GM21423 (cell line): ENCODE results near the gene SERPIND1.

ENCODE experiments used
- ATAC-seq: cut with Tn5 transposase; IDR thresholded peaks from one replicate; pipeline ENCODE4 v1.9.1; 2021; ENCODE audit warnings: mild to moderate bottlenecking, moderate library complexity; ENCODE audit not compliant: unreplicated experiment

The SERPIND1 gene

DNA sequence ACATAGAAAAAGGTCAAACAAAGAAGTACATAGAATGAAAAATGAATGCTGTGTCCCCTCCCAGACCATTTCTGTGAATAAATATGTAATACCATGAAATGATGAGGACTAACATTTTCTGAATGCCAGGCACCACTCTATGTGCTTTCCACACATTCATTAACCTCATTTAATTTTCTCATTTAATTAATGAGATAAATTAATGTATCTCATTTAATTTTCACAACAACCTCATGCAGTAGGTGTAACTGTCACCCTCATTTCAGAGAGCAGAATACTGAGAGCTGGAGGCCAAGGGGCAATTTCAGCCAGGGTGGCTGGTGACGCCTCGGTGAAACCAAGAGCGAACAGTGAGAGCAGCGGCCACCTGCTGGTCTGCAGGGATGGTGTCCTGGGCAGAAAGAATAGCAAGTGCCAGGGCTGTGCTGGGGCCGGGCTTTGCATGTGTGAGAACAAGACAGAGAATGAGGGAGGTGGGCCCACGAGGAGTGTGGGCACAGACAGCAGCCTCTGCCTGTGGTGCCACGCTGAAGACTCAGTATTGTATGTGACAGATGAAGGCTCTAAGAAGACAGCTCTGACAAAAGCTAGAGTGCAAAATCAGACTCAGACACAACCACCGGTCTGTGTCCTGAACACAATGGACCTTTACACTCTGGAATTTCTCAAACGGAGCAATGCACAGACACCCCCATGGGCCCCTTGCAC lies 1.8 kb upstream of the SERPIND1 start:
- ATAC-seq = no peak

DNA sequence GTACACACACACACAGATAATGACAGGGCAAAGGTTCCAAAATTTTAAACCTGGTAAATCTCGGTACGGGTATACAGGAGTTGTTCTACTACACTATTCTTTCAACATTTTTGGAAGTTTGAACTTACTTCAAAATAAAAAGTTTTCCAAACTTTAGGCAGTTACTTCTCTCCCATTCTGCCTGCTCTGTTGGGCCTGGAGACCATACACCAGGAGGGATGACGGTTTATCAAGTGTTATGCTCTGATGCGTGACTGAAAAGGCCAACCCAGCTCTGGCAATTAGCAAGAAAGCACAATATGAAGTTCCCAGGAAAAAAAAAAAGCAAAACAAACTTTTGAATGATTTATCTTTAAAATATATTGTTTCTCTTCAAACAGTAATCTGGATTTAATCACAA lies 969 bp downstream of the SERPIND1 start:
- no peak for ATAC-seq

DNA sequence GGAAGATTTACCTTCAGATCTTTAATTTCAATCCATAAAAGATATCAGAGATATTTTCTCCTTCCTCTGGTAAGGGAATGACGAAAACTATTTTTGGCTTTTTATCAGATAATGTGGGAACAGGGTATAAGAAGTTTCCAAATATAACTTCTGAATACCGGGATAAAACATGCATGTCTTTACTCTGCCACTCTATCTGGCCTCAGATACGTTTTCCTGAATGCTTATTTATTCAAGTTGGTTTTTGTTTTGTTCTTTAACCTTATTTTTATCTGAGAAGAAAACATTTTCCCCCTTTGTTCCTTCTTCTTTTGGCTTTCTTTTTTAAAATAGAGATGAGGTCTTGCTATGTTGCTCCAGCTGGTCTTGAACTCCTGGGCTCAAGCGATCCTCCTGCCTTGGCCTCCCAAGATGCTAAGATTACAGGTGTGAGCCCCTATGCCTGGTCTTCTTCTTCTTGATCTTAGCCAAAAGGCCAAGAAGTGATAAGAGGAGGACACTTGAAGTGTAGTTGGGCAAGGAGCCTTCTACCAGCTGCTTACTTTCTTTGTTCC lies 1.5 kb downstream of the SERPIND1 start:
- ATAC-seq = no peak

DNA sequence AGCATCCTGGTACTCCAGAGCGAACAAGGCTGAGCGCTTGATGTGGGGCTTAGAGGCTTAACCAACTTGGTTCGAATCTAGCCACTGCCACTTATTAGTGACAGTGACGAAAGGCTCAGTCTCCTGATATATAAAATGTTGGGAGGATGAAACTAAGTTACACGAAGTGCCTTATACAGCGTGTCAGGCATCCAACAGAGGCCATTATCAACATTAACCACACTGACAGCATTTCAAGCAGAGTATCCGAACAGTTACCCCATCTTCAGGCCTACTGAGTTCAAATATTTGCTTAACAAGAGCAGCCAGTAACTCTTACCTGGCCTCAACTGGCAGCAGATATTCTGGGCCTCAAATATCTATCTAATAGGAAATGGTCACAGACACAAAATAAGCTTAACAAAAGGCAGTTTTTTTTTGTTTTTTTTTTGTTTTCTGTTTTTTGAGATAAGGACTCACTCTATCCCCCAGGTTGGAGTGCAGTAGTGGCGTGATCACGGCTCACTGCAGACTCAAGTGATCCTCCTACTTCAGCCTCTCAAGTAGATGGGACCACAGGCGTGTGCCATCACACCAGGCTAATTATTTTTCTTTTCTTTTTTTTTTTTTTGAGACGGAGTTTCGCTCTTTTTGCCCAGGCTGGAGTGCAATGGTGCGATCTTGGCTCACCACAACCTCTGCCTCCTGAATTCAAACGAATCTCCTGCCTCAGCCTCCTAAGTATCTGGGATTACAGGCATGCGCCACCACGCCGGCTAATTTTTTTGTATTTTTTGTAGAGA lies 2.9 kb downstream of the SERPIND1 start:
- ATAC-seq = no peak

DNA sequence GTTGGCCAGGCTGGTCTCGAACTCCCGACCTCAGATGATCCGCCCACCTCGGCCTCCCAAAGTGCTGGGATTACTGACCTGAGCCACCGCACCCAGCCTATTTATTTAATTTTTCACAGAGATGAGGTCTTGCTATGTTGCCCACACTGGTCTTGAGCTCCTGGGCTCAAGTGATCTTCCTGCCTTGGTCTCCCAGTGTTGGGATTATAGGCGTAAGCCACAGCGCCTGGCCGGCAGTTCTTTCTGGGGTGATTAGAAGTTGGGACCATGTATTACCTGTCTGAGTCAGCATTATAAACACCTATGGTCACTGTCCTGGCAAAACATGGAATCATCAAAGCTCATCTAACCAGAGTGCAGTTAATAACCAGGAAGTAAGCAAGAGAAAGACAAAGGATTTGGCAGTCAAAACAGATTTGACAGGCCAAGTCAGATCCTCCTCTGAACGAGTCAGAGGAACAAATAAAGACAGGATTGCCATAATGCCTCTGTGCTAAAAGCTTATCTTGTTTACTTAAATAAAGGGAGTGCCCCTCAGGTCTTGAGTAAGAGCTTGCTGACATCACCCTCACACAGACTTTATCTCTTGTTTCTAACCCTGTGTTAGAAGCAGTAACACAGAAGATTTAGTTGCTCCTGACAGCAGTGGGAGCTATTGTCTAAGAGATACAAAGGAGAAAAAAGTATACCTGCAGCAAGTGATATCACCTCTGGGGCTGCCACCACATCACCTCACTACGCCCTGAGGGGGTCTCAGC lies 3.7 kb downstream of the SERPIND1 start:
- ATAC-seq = no peak

DNA sequence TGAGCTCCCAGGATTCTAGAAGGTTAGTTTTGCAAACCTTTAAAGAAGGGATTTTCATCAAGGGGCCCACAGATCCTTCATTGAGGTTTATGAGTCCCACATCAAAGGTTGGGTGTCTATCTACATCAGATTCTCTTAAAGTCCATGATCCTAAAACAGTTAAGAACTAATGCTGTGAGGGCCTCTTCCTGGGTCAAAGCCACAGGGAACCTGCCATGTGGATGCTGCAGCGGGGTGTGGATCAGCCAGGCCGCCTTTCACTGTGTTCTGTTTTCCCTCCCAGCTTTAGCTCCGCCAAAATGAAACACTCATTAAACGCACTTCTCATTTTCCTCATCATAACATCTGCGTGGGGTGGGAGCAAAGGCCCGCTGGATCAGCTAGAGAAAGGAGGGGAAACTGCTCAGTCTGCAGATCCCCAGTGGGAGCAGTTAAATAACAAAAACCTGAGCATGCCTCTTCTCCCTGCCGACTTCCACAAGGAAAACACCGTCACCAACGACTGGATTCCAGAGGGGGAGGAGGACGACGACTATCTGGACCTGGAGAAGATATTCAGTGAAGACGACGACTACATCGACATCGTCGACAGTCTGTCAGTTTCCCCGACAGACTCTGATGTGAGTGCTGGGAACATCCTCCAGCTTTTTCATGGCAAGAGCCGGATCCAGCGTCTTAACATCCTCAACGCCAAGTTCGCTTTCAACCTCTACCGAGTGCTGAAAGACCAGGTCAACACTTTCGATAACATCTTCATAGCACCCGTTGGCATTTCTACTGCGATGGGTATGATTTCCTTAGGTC lies 5.3 kb downstream of the SERPIND1 start:
- no peak for ATAC-seq

DNA sequence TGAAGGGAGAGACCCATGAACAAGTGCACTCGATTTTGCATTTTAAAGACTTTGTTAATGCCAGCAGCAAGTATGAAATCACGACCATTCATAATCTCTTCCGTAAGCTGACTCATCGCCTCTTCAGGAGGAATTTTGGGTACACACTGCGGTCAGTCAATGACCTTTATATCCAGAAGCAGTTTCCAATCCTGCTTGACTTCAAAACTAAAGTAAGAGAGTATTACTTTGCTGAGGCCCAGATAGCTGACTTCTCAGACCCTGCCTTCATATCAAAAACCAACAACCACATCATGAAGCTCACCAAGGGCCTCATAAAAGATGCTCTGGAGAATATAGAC lies 5.9 kb downstream of the SERPIND1 start:
- ATAC-seq = no peak

DNA sequence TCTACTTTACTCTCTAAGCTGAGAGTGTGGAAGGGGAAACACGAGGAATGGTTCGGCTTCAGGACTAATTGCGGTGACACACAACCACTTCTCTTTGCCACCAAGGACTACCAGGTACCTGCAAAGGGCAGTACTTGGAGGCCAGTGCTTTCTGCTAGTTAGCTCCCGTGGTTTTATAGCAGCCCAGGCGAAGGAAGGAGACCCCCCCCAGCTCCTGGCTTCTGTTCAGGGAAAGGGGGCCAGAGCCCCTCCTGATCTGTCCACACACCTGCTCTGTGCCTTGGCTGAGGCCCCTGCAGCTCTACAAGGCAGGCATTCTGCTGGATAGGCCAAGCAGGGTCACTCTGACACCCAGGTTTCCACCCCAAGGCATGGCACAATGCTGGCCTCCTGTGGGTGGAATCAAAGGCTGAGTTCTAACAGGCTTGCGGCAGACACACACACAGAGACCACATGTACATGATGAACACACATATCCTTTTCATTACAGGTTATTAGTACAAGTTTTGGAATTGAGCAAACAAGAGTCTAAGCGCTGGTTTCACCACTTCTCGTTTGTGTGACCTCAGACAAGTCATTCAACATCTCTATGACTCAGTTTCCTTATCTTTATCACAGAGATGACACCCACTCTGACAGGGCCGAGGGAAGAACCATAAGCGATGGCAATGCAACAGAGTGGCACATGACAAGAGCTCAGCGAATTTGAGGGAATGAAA lies 7.5 kb downstream of the SERPIND1 start:
- no peak for ATAC-seq

DNA sequence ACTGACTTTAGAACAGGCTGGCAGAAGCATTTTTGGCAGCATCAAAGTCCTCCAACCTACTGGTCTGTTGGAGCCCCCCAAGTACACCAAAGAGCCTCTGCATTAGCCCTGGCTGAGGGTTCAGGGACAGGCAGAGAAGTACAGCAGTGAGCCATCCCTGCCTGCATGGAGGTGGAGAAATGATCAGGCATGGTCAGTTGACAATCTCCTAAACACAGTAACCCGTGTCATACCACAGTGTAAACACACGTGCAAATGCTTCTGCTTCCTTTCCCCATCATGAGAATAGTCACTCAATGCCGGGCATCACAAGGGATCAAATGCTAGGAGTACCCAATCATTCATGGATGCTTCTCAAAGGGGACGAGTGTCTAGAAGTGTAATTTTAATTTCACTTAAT lies 8.2 kb downstream of the SERPIND1 start:
- ATAC-seq = no peak

DNA sequence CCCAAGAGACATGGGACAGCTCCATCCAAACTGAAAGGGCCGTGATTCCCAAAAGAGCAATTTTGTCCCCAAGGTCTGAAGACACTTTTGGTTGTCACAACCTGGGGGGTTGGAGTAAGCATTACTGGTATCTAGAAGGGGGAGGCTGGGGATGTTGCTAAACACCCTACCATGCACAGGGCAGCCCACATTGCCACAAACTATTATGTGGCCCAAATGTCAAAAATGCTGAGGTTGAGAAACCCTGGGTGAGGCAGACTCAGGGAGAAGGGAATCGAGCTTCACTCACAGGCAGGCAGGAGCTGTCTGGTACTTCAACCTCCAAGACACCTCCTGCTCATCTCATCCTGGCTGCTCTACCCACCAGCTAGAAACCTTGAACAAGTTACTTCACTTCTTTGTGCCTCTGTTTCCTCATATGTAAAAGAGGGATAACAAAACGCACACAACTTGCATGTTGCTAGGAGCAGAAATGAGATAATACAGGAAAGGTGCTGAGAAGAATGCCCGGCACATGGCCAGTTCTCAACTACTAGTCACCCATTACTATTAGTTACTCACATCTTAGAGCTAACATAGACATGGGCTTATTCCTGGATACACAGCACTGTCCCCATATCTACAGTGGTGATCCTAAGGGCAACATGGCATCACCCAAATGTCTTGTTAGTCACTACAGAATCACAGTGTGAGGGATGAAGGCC lies 8.8 kb downstream of the SERPIND1 start:
- ATAC-seq = no peak

DNA sequence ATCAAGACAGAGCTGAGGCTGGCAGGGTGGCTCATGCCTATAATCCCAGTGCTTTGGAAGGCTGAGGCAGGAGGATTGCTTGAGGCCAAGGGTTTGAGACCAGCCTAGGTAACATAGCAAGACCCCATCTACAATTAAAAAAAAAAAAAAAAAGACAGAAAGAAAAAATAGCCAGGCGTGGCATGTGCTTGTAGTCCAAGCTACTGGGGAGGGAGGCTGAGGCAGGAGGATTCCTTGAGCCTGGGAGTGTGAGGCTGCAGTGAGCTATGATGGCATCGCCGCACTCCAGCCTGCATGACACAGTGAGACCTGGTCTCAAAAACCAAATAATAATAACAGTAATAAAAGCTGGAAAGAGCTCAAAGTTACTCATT lies 9.4 kb downstream of the SERPIND1 start:
- no peak for ATAC-seq

DNA sequence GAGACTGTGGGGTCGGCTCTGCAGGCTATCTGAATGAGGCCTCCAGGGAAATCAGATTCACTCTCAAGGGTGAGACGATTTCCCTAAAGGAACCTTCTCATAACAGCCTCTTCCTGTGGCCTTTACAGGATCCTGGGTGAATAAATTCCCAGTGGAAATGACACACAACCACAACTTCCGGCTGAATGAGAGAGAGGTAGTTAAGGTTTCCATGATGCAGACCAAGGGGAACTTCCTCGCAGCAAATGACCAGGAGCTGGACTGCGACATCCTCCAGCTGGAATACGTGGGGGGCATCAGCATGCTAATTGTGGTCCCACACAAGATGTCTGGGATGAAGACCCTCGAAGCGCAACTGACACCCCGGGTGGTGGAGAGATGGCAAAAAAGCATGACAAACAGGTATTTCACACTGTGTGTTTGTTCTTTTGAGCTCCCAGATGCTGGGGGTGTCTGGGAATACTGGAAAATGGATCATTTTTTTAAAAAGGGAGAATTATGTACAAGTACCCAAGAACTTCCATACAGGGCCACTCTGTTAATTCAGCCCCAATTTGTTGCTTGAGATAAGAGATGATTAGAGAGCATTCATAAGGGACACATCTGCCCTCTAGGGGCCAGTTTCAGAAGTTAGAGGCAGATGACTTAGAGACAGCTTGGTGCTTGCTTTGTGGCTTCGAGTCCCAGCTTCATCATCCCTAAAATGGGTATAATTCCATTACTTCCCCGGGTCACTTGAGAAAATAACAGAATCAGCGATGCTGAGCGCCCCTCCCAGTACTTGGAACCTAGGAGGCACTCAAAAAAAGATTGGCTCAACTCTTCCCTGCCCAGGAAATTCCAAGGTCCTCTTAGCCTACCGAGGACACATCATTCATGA lies 10.2 kb downstream of the SERPIND1 start:
- ATAC-seq = no peak

DNA sequence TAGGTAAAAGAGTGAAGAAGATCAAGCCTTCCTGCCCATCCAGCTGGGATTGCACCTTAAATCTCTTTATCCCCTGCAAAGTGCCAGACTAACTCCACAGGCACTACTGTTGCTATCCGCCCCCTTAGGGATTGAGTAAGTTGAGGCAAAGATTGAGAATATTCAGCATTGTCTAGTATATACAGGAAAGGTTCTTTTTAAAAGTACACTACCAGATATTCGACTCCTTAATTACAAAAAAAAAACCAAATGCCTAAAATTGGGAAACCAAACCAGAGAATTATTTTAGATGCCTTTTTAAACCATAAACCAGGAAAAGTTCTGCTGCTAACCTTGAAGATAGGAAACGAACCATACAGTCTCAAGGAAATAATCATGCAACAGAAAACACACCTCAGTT lies 11.5 kb downstream of the SERPIND1 start:
- ATAC-seq = no peak

DNA sequence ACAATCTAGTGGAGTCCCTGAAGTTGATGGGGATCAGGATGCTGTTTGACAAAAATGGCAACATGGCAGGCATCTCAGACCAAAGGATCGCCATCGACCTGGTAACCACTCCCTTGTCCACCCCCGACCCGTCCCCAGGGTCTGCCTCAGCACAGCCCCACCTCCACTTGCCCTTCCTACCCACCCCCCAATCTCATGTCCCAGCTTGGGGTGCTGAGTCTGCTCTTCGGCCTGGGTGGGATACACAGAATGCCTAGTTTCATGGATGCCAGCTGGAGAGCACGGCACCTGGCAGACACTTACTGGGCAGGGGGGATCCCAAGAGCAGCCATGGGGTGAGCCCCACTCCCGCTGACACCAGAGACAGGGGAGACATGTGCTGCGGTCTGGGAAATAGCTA lies 12.1 kb downstream of the SERPIND1 start:
- ATAC-seq = no peak

DNA sequence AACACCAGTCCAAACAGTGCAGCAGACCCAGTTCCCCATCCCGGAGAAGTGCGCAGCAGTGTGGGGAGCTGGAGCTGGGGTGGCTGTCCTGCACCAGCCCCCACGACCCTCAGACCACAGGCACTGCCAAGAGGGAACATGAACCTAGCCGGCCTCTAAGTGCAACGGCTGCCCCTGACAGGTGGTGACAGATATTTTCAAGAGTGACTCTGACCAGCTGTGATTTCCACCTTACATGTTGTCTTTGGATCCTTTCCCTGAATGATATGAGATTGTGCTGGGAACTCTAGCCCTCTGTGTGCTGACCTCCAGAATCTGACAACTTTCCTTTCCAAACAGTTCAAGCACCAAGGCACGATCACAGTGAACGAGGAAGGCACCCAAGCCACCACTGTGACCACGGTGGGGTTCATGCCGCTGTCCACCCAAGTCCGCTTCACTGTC lies 12.6 kb downstream of the SERPIND1 start:
- ATAC-seq = no peak

DNA sequence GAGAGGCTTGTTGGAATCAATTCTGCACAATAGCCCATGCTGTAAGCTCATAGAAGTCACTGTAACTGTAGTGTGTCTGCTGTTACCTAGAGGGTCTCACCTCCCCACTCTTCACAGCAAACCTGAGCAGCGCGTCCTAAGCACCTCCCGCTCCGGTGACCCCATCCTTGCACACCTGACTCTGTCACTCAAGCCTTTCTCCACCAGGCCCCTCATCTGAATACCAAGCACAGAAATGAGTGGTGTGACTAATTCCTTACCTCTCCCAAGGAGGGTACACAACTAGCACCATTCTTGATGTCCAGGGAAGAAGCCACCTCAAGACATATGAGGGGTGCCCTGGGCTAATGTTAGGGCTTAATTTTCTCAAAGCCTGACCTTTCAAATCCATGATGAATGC lies 13.3 kb downstream of the SERPIND1 start:
- no peak for ATAC-seq

DNA sequence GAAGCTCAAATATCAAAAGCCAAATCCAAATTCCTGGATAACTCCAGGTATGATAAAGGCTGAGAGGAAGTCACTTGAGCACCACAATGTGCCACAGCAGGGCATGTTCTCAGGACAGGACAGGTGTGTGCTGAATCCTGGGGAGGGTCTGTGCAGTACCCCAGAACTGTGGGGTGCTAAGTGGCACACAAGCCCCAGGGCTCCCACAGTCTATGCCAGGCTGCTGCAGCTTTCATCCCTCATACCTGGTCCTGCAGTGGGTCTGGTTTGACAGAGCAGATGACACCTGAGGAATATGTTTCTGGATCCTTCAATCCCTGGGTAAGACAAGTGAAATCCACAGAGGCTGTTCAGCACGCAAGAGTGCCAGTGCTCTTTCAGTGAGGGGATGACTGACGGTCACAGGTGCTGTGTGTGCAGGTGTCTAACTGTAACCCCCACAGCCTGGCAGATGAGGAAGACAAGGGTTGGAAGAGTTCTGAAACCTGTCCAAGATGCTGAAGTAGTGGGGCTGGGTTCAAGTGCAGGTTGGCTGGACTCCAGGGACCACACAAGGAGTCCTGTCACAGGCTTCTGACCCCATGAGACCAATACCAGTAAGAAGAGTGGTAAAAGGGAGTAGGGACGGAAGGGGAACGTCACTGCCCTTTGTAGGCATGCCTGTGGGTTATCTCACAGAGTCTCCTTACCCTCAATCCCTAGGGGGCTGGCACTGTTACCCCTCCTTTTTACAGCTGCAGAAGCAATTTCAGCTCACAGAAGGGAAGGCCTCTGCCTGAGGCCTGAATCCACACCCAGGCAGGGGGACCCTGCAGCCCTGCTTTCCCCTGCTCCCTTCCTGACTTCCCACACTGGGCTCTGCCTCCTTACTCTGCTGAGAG lies 14.1 kb downstream of the SERPIND1 start:
- ATAC-seq = no peak
